Activated CD8-positive, alpha-beta T cell treated with anti-CD3 and anti-CD28 coated beads for 36 hours (primary cell): ENCODE results near the gene PITX3. TPM values are rescaled to one million over a fixed set of nuclear protein-coding genes. Genes with fewer than 3 reads are reported as not detected.

ENCODE experiments used
- ATAC-seq: fragments of 200-7000 bp; cut with Tn5 transposase; one replicate; pipeline ENCODE4 v1.10.0; 2021; ENCODE audit warnings: mild to moderate bottlenecking, moderate library complexity
- CTCF ChIA-PET: fragments of 350-600 bp; sonication (Branson Sonifier 250); formaldehyde crosslinking; loops from one replicate; lab custom pipeline; 2021; ENCODE audit warnings: antibody characterized with exemption; lab: Charles Lee
- POLR2A ChIA-PET: fragments of 350-600 bp; sonication (Branson Sonifier 250); formaldehyde crosslinking; loops from one replicate; lab custom pipeline; 2021; ENCODE audit warnings: antibody characterized with exemption; lab: Charles Lee
- DNase-seq: peaks from one replicate; pipeline ENCODE4 v3.0.0-alpha.2; 2020
- H3K27ac Mint-ChIP-seq: one replicate; pipeline ENCODE4 v1.8.0; 2021; ENCODE audit warnings: mild to moderate bottlenecking, mixed read lengths
- H3K27me3 Mint-ChIP-seq: one replicate; pipeline ENCODE4 v1.8.0; 2021; ENCODE audit warnings: mixed read lengths
- H3K36me3 Mint-ChIP-seq: one replicate; pipeline ENCODE4 v1.8.0; 2021; ENCODE audit warnings: low read depth, mixed read lengths
- H3K4me1 Mint-ChIP-seq: one replicate; pipeline ENCODE4 v1.8.0; 2021; ENCODE audit warnings: low read depth, mixed read lengths
- H3K4me3 Mint-ChIP-seq: one replicate; pipeline ENCODE4 v1.8.0; 2021; ENCODE audit warnings: mild to moderate bottlenecking, moderate library complexity, mixed read lengths
- H3K9me3 Mint-ChIP-seq: one replicate; pipeline ENCODE4 v1.8.0; 2021; ENCODE audit warnings: mixed read lengths
- intact Hi-C: fragments of 100-400 bp; cut with micrococcal nuclease; formaldehyde crosslinking; loops from one replicate; pipeline ENCODE4 v1.10.0; 2022
- total RNA-seq, 2 experiments: library from RNA; stranded (reverse); gene quantifications; one replicate each; pipeline ENCODE4 v1.2.3, GENCODE V29; 2021
- TF ChIP-seq, protein P1 (sequence below): fragments of 200-600 bp; IDR thresholded peaks from one replicate; pipeline ENCODE4 v1.8.0; 2022; ENCODE audit warnings: antibody characterized with exemption, mild to moderate bottlenecking

The PITX3 gene
- total RNA-seq, 2 experiments from 2014 or later = 0.23 TPM; not detected in 1

- Mint-ChIP-seq H3K27ac (no peak overlapping the region), H3K4me3 (no peak overlapping the region), H3K27me3 (peaks cover 32% of the 10 kb centered on the region), H3K9me3 (no peaks in the 10 kb centered on the region), H3K4me1 (peaks cover 36% of the 10 kb centered on the region), H3K36me3 (peaks cover 4% of the 10 kb centered on the region)
- ATAC-seq = no peak
- CTCF ChIA-PET = interaction anchor here (4.7 kb wide), 1 partner anchor 12 kb away, joined by 58 read pairs; no protein-coding TSS in a partner anchor
- TF ChIP-seq, protein P1, sequence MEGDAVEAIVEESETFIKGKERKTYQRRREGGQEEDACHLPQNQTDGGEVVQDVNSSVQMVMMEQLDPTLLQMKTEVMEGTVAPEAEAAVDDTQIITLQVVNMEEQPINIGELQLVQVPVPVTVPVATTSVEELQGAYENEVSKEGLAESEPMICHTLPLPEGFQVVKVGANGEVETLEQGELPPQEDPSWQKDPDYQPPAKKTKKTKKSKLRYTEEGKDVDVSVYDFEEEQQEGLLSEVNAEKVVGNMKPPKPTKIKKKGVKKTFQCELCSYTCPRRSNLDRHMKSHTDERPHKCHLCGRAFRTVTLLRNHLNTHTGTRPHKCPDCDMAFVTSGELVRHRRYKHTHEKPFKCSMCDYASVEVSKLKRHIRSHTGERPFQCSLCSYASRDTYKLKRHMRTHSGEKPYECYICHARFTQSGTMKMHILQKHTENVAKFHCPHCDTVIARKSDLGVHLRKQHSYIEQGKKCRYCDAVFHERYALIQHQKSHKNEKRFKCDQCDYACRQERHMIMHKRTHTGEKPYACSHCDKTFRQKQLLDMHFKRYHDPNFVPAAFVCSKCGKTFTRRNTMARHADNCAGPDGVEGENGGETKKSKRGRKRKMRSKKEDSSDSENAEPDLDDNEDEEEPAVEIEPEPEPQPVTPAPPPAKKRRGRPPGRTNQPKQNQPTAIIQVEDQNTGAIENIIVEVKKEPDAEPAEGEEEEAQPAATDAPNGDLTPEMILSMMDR = no peak
- DNase-seq = no peak
- POLR2A ChIA-PET = interaction anchor here (0.6 to 1.2 kb wide), 4 partner anchors 11 to 91 kb away, joined by 3 read pairs; no protein-coding TSS in a partner anchor
- intact Hi-C loops = no loop called here
These were observed 2.0 kb upstream of the PITX3 start for GRCh38 chr10:102243309-102243708.

DNA sequence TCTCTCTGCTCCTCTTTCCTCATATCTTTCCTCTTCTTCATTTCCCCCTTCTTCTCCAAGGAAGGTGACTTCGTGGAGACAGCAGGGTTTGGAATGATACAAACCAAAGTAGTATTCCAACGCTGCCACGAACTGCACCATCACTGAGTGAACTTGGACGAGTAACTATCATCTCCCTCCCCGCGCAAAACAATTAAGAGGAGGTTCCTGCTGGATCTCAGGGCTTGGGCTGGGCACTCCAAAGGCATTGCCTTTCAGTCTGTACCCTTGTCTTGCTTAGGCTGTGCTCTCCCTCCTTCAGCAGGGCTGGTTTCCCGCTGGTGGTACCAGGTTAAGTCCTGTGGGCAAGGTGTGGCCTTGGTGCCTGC, 790 bp upstream of the PITX3 start:
- Mint-ChIP-seq H3K4me3 (peak overlapping the region; percentile 76), H3K4me1 (peaks cover 24% of the 10 kb centered on the region), H3K27ac (no peak overlapping the region), H3K36me3 (no peaks in the 10 kb centered on the region), H3K9me3 (no peaks in the 10 kb centered on the region), H3K27me3 (peaks cover 34% of the 10 kb centered on the region)
- ChIA-PET CTCF (interaction anchor here (19.5 kb wide), 1 partner anchor 111 kb away, joined by 886 read pairs; no protein-coding TSS in a partner anchor), POLR2A (no interaction called here)
- intact Hi-C loops = no loop called here
- no peak for DNase-seq
- no peak for ATAC-seq
- TF ChIP-seq, protein P1 = no peak

GRCh38 chr10:102241032-102241443, 274 bp downstream of the PITX3 start:
- TF ChIP-seq, protein P1 = no peak
- no peak for DNase-seq
- no peak for ATAC-seq
- Mint-ChIP-seq H3K36me3 (no peaks in the 10 kb centered on the region), H3K27me3 (peaks cover 38% of the 10 kb centered on the region), H3K9me3 (no peaks in the 10 kb centered on the region), H3K4me1 (peaks cover 14% of the 10 kb centered on the region), H3K27ac (no peak overlapping the region), H3K4me3 (peak overlapping the region; percentile 35)
- intact Hi-C loops = no loop called here
- CTCF ChIA-PET = interaction anchor here (0.8 to 19.5 kb wide), 9 partner anchors 8 to 182 kb away, joined by 3 to 886 read pairs (median 4); no protein-coding TSS in a partner anchor
- POLR2A ChIA-PET = interaction anchor here (1.0 to 1.3 kb wide), 2 partner anchors 158 to 209 kb away, joined by 3 to 4 read pairs; no protein-coding TSS in a partner anchor

DNA sequence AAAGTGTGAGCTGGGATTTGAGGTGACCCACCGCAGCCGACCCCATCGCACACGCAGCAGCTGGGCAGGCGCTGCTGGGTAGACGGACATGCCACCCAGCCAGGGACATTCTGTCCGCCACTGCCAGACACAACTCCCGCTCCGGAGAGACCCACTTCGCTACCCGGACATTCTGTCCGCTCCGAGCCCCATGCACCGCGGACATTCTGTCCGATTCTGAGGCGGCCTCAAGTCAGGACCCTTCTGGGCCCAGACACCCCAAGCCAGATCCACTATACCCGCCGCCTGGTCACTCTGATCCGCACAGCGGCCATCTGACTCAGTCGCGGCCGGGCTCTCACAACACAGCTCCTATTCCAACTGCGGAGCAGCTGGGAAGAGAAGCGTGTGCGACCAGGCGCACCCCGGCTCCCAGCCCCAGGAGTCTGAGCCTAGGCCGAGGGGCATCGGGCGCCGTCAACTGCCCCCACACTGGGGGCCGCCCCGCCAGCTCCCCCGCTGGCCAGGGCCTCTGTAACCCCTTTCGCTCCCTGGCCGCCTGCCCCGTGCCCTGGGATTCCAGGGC, 763 bp downstream of the PITX3 start:
- Mint-ChIP-seq H3K9me3 (no peaks in the 10 kb centered on the region), H3K27me3 (peaks cover 42% of the 10 kb centered on the region), H3K4me1 (peaks cover 13% of the 10 kb centered on the region), H3K4me3 (peak overlapping the region; percentile 35), H3K27ac (no peak overlapping the region), H3K36me3 (no peaks in the 10 kb centered on the region)
- CTCF ChIA-PET = interaction anchor here (1.0 to 19.5 kb wide), 7 partner anchors 9 to 238 kb away, joined by 3 to 886 read pairs (median 4); no protein-coding TSS in a partner anchor
- intact Hi-C loops = no loop called here
- POLR2A ChIA-PET = interaction anchor here (1.0 to 1.3 kb wide), 2 partner anchors 158 to 210 kb away, joined by 3 to 4 read pairs; no protein-coding TSS in a partner anchor
- TF ChIP-seq, protein P1 = no peak
- no peak for ATAC-seq
- DNase-seq = no peak

DNA sequence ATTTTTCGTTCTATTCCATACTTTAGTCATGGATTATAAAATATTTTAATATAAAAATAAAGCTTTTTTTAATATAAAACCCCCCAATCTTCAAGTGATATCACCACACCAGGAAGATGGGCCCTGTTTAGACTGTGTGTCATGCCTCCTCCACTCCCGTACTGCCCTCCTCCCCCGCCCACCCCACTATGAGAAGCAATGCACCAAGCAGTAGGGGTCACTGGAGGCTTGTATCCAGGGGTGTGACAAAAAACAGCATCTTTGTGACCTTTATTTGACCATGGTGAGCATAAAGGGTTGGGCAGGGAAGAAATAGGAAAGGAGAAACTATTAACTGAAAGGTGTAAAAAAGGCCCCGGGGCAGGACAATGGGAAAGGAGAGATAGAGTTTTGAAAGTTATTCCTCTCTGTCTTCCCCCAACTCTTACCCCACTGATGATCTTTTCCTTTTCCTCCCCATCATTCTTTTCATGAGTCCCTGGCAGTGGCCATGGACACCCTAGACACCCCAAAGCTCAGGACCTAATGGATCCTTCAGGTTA, 3.5 kb downstream of the PITX3 start:
- ATAC-seq (no peak), DNase-seq (no peak)
- ChIA-PET POLR2A (no interaction called here), CTCF (interaction anchor here (0.7 to 19.5 kb wide), 7 partner anchors 7 to 162 kb away, joined by 3 to 886 read pairs (median 3); no protein-coding TSS in a partner anchor)
- peaks cover 44% of the 10 kb centered on the region for H3K27me3 Mint-ChIP-seq
- H3K27ac Mint-ChIP-seq = no peak overlapping the region
- H3K9me3 Mint-ChIP-seq = no peaks in the 10 kb centered on the region
- H3K4me1 Mint-ChIP-seq = peaks cover 11% of the 10 kb centered on the region
- TF ChIP-seq, protein P1 = no peak
- no peak overlapping the region for H3K4me3 Mint-ChIP-seq
- intact Hi-C loops = loop anchor here (10.0 kb wide), 1 partner anchor 237 kb away; no protein-coding TSS in a partner anchor
- no peaks in the 10 kb centered on the region for H3K36me3 Mint-ChIP-seq
